COLO668 (cell line): ENCODE data around the gene TBC1D22A.
"Not testable (repeated sequence)": the region's sequence is repeated elsewhere in the genome, so short reads cannot be mapped to it uniquely, and the experiment has no call there.

Experiments used
- DNase-seq: peaks from one replicate; lab custom pipeline; 2025; ENCODE audit not compliant: unreplicated experiment; lab: John Stamatoyannopoulos, UW

The TBC1D22A gene

GRCh38 chr22:46810856-46811786 is 48.7 kb downstream of the TBC1D22A start:
- DNase-seq: no peak

DNA sequence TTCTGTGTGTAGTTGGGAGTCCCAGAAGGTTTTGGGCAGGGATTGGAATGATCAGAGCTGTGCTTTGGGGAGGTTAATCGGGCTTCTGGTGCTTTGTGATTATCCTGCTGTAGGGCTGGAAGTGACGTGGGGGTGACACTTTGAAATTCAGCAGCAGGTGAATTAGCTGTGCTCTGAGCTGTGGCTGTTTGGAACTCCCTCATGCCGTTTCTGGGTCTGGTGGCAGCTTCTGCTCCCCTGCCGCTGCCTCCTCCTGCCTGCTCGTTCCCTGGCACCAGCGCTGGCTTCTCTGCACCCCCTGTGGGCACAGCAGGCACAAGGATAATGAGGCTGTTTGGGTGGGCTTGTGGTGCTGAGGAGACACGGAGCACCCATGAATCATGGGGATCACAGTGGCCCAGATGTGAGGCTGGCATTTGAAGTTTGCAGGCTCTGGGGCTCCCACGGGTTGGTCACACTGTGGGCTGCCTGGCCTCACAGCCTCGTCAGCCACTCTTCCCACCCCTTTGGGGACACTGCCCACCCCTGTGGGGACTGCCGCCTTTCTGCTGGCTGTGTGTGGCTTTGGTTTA is 49.7 kb downstream of the TBC1D22A start:
- no peak for DNase-seq

DNA sequence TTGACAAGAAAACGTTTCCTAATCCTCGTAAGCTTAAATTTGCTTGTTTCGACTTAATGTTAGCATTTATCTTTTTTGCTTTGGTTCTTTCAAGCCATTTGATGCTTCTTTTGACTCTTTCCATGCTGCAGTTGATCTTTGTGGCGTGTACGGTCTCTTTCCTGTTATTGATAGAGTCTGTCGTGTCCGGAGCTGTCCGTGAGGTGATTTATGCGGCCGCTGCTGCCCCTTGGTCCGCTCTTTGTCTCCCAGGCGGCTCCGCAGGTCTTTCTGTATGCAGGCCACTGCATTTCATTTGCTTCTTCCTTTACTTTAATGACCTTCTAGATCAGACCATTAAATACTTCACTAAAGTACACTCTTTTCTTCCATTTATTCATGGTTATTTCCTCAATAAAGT is 50.3 kb downstream of the TBC1D22A start:
- no peak for DNase-seq

GRCh38 chr22:46813816-46814597 is 51.6 kb downstream of the TBC1D22A start:
- DNase-seq: no peak

GRCh38 chr22:46815132-46815531 is 52.7 kb downstream of the TBC1D22A start:
- no peak for DNase-seq

GRCh38 chr22:46815559-46815895 is 53.1 kb downstream of the TBC1D22A start:
- DNase-seq: no peak

- no peak for DNase-seq
Measured at GRCh38 chr22:46815896-46816731, 53.7 kb downstream of the TBC1D22A start.

- not testable (repeated sequence) for DNase-seq
Measured at GRCh38 chr22:46817390-46817789, 54.9 kb downstream of the TBC1D22A start.

DNA sequence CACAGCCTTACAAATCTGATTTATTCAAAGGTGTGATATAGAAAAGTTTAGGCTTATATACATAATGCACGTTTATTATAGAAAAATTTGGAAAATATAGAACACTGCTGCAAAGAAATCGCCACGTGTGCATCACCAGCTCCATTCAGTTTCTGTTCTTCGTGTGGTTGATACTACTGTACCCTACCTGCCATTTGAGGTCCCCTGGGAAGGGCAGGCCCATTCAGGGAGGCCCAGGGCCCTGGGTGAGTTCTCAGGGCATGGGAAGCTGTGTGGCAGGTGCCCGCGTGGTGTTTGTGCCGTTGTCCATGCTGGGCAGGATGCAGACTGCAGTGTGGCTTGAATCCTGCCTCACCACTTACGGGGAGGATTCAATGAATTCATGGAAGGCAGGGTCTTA is 60.8 kb downstream of the TBC1D22A start:
- DNase-seq: no peak

GRCh38 chr22:46823654-46824053 is 61.2 kb downstream of the TBC1D22A start:
- no peak for DNase-seq

GRCh38 chr22:46824344-46824909 is 62.0 kb downstream of the TBC1D22A start:
- DNase-seq: no peak

- DNase-seq: no peak
Measured at GRCh38 chr22:46824980-46825544, 62.6 kb downstream of the TBC1D22A start.

GRCh38 chr22:46826438-46827135 is 64.1 kb downstream of the TBC1D22A start:
- DNase-seq: no peak

GRCh38 chr22:46827136-46827780 is 64.8 kb downstream of the TBC1D22A start:
- peak; percentile 12 for DNase-seq

DNA sequence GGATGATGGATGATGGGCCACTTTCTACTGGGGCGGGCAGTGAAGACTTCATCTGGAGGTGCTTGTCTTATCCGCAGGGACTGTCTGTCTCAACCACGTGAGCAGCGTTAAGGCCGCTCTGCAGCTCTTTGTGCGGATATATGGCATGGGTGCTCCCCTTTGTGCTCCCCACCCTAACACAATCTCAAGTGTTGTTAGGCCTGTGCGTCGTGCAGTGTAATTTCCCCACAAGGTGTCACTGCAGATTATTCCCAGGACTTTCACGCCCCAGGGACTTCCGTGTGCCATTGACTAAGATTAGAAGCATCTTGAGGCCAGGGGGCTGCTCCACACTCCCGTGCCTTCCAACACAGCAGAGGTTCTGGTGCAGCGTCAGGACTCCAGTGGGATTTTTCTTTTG is 65.3 kb downstream of the TBC1D22A start:
- no peak for DNase-seq

DNA sequence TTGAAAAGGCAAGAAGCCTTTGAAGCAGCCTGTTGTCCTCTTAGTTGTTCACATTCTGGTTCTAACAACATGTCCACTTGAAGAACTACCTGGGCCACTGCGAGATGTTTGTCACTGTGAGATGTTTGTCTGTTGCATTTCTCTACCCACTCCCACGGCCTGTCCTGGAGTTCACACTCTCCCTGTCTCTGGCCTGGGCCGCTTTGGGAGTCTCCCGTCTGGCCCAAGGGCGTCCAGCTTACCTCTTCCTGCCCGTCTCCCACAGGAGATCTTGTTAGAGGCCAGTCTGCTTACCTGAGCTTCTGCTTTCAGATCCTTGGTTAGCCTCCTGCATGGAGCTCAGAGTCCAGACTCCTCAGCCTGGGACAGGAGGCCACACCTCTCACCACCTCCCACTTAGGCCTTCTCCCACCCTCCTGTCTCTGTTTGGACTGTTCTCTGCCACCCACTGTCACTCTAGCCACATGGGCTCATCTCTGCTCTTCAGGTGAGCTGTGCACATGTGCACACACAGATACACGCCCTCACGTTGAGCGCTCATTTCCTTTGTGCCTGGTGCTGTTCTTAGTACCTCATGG is 66.0 kb downstream of the TBC1D22A start:
- DNase-seq: peak; percentile 60

- peak; percentile 45 for DNase-seq
Measured at GRCh38 chr22:46829117-46829891, 66.9 kb downstream of the TBC1D22A start.
